Stomach (tissue), 9 donors: Measurements from ENCODE around the gene MUC6. TPM values are rescaled to one million over a fixed set of nuclear protein-coding genes. Genes with fewer than 3 reads are reported as not detected.
A peak's percentile ranks its signal among the peaks of the same experiment; 100 is the strongest.

Experiments
- DNase-seq, 2 donors: peaks; one replicate each; pipeline versions ENCODE4 v3.0.0 to v3.0.0-alpha.2; 2013 to 2019
- H3K27ac ChIP-seq, 5 donors: fragments of 200-600 bp in 4 of 5; sonication (generic) in 4 of 5; one replicate each; pipeline ENCODE4 v1.5.1; 2013 to 2019; ENCODE audit warnings: mild to moderate bottlenecking in 1 of 5, moderate library complexity in 1 of 5
- H3K27me3 ChIP-seq, 3 donors: fragments of 200-600 bp; sonication (generic); one replicate each; pipeline ENCODE4 v1.5.1; 2017 to 2019; ENCODE audit warnings: mixed run types in 1 of 3
- H3K36me3 ChIP-seq, 4 donors: fragments of 200-600 bp; sonication (generic); 1 replicate in 3 of 4; 2 replicates in 1 of 4; pipeline ENCODE4 v1.5.1; 2016 to 2019
- H3K4me1 ChIP-seq, 4 donors: fragments of 200-600 bp; sonication (generic); one replicate each; pipeline ENCODE4 v1.5.1; 2016 to 2019
- H3K4me3 ChIP-seq, 4 donors: fragments of 200-600 bp; sonication (generic) in 3 of 4; one replicate each; pipeline ENCODE4 v1.5.1; 2016 to 2019; ENCODE audit warnings: mild to moderate bottlenecking in 1 of 4
- H3K9me3 ChIP-seq, 4 donors: fragments of 200-600 bp; sonication (generic); one replicate each; pipeline ENCODE4 v1.5.1; 2016 to 2019
- CTCF ChIP-seq, 7 experiments: fragments of 450-650 bp in 4 of 7; fragments of 200-600 bp in 3 of 7; sonication (generic) in 3 of 7; IDR thresholded peaks; one replicate each; pipeline ENCODE4 v1.5.1; 2016 to 2019; ENCODE audit warnings: antibody characterized with exemption in 7 of 7, control low read depth in 2 of 7, mild to moderate bottlenecking in 1 of 7
- EP300 ChIP-seq: sonication (generic); formaldehyde crosslinking; IDR thresholded peaks from one replicate; pipeline ENCODE4 v1.6.1; 2017; ENCODE audit warnings: antibody characterized with exemption
- POLR2A ChIP-seq, 4 donors: fragments of 450-650 bp; IDR thresholded peaks; one replicate each; pipeline ENCODE4 v1.6.1; 2016; ENCODE audit warnings: antibody characterized with exemption in 4 of 4, control low read depth in 2 of 4, mild to moderate bottlenecking in 1 of 4, moderate library complexity in 1 of 4
- POLR2AphosphoS5 ChIP-seq, 3 donors: sonication (generic); formaldehyde crosslinking; IDR thresholded peaks; one replicate each; pipeline ENCODE4 v1.6.1; 2016; ENCODE audit warnings: antibody characterized with exemption in 3 of 3
- WGBS, 5 donors: extraction: QIAGEN DNeasy Blood & Tissue Kit in 3 of 5; methylation state at CpG; one replicate each; pipeline versions ENCODE4 v1.1.5 to v1.1.7; 2013 to 2018; 5-methylcytosine and 5-hydroxymethylcytosine counted together
- intact Hi-C: fragments of 100-400 bp; cut with DNase I; formaldehyde crosslinking; loops from one replicate; pipeline ENCODE4 v1.15.1; 2023; ENCODE audit warnings: low total_unique reads
- polyA plus RNA-seq, 3 donors: library from polyadenylated mRNA; stranded (reverse); fragments of 200-250 nt; gene quantifications; one replicate each; pipeline ENCODE4 v1.2.3, GENCODE V29; 2013
- total RNA-seq, 5 donors: library from RNA; depleted of rRNA; stranded (reverse); fragments of >200 nt; gene quantifications; one replicate each; pipeline versions ENCODE4 v1.1.0 to v1.2.3, GENCODE V29; 2014 to 2016
- donor health status: healthy with polysubstance abuse.
- donor health status: Bipolar disorder and iron deficiency.
- donor health status: healthy.

The MUC6 gene
- total and polyA plus RNA-seq, 8 donors: 0.29 to 215 (median 108) TPM

DNA sequence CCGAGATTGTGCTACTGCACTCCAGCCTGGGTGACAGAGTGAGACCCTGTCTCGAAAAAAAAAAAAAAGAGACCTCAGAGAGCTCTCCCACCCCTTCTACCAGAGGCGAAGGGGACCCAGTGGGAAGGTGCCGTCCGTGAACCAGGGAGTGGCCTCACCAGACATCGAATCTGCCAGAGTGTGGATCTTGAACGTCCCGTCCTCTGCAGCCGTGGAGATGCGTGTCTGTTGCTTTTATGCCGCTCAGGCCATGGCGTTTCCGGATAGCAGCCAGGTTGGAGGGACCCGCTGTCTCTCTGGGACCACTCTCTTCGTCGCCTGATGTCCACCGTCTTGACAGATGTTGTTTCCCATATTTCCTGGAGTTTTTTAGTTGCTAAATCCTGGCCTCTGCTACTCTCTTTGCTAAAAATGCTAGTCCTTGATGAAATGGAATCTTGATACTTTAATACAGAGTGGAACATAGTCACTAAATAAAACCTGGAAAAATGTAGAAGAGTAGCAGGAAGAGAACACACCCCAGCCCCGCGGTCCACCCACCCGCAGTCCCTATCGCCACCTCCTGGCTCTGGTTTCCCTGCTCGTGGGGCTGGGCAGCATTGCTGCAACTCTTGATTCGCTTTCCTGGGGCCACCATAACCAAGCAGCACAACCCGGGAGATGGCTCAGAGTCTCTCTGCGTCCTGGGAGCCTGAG lies 12.0 kb upstream of the MUC6 start:
- Histone ChIP-seq H3K9me3 (no peaks in the 10 kb centered on the region), H3K4me3 (no peak overlapping the region), H3K27ac (peak overlapping the region in 1 of 5 donors; percentile 20), H3K4me1 (peaks cover 3 to 28% (median 19%) of the 10 kb centered on the region in 4 donors), H3K36me3 (no peaks in the 10 kb centered on the region), H3K27me3 (peaks cover 0 to 65% (median 0%) of the 10 kb centered on the region in 3 donors)
- DNase-seq: no peak
- intact Hi-C loops: no loop called here
- no peak for TF ChIP-seq EP300
- TF ChIP-seq CTCF (IDR thresholded peaks at IDR 0.05): no peak
- no peak for TF ChIP-seq POLR2A (IDR thresholded peaks at IDR 0.05)
- no peak for TF ChIP-seq POLR2AphosphoS5 (IDR thresholded peaks at IDR 0.05)
- WGBS, 5 donors: 58 to 73% (median 63%) methylated on average over 25 of the region's 25 CpGs

DNA sequence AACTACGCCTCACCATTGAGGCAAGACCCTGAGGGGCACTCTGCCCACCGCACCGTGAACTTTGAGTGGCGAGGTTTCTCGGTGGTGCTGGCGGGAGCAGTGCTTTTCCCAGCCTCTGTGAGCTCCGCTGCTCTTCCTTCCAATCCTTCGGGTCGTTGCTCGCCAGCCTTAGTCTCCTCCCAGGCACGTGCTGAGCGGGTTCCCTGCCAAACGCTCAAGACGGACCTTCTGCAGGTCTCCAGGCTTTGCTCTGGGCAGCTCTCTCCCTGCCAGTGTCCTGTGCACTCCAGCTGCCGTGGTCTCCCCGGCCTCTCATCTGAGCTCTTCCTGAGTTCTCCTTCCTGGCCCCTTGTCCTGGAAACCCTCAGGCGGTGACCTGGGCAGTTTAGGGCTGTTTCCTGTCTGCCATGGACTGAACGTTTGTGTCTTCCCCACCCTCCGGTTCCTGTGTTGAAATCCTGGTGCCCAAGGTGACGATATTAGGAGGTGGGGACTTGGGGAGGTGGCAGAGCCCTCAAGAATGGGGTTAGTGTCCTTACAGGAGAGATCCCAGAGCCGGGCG lies 11.2 kb upstream of the MUC6 start:
- DNase-seq: no peak
- intact Hi-C loops: no loop called here

DNA sequence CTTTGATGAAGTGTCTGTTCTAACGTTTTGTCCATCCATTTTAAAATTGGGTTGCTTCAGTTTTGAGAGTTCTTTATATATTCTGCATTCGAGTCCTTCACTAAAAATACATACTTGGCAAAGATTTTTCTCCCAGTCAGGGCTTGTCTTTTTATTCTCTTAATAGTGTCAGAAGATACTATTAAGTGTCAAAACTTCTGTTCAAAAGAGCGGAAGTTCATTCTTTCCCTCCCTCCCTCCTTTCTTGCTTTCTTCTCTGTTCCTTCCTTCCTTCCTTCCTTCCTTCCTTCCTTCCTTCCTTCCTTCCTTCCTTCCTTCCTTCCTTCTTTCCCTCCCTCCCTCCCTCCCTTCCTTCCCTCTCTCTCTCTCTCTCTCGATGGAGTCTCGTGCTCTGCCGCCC lies 7.6 kb upstream of the MUC6 start:
- no peak overlapping the region for H3K27ac ChIP-seq
- DNase-seq: no peak
- no peak overlapping the region for H3K4me3 ChIP-seq
- no peaks in the 10 kb centered on the region for H3K9me3 ChIP-seq
- TF ChIP-seq POLR2A (IDR thresholded peaks at IDR 0.05) (no peak), EP300 (no peak), CTCF (IDR thresholded peaks at IDR 0.05) (no peak), POLR2AphosphoS5 (IDR thresholded peaks at IDR 0.05) (no peak)
- H3K27me3 ChIP-seq: peaks cover 4 to 63% (median 7%) of the 10 kb centered on the region in 3 donors
- WGBS, 5 donors: 73 to 90% (median 85%) methylated on average over 6 of the region's 6 CpGs
- H3K4me1 ChIP-seq: peaks cover 8 to 35% (median 30%) of the 10 kb centered on the region in 4 donors
- intact Hi-C loops: no loop called here
- H3K36me3 ChIP-seq: no peaks in the 10 kb centered on the region

More for the DNA sequence above, 11.2 kb upstream of the MUC6 start:
- no peaks in the 10 kb centered on the region for H3K9me3 ChIP-seq
- peaks cover 0 to 65% (median 0%) of the 10 kb centered on the region in 3 donors for H3K27me3 ChIP-seq
- WGBS, 5 donors: 67 to 76% (median 70%) methylated on average over 20 to 22 of the region's 22 CpGs
- H3K4me3 ChIP-seq: no peak overlapping the region
- H3K27ac ChIP-seq: no peak overlapping the region
- no peaks in the 10 kb centered on the region for H3K36me3 ChIP-seq
- peaks cover 3 to 19% (median 15%) of the 10 kb centered on the region in 4 donors for H3K4me1 ChIP-seq
- TF ChIP-seq CTCF (IDR thresholded peaks at IDR 0.05) (no peak), POLR2AphosphoS5 (IDR thresholded peaks at IDR 0.05) (no peak)

- no peaks in the 10 kb centered on the region for H3K36me3 ChIP-seq
- intact Hi-C loops: no loop called here
- WGBS, 5 donors: 86 to 90% (median 89%) methylated on average over 16 to 20 of the region's 20 CpGs
- no peak for TF ChIP-seq EP300
- no peak for TF ChIP-seq POLR2AphosphoS5 (IDR thresholded peaks at IDR 0.05)
- TF ChIP-seq CTCF (IDR thresholded peaks at IDR 0.05): no peak
- no peak for TF ChIP-seq POLR2A (IDR thresholded peaks at IDR 0.05)
- no peak overlapping the region for H3K4me3 ChIP-seq
- DNase-seq: no peak
- H3K4me1 ChIP-seq: peaks cover 8 to 35% (median 29%) of the 10 kb centered on the region in 4 donors
- H3K9me3 ChIP-seq: no peaks in the 10 kb centered on the region
- peaks cover 4 to 58% (median 7%) of the 10 kb centered on the region in 3 donors for H3K27me3 ChIP-seq
- H3K27ac ChIP-seq: no peak overlapping the region
Observed at GRCh38 chr11:1043563-1044096, 7.1 kb upstream of the MUC6 start.
